Central memory CD4-positive, alpha-beta T cell (primary cell): ENCODE data around the gene FBRS.
A peak's percentile ranks its signal among the peaks of the same experiment; 100 is the strongest.

Source experiments
- DNase-seq: peaks from one replicate; pipeline ENCODE4 v3.0.0; 2022

FBRS gene

DNA sequence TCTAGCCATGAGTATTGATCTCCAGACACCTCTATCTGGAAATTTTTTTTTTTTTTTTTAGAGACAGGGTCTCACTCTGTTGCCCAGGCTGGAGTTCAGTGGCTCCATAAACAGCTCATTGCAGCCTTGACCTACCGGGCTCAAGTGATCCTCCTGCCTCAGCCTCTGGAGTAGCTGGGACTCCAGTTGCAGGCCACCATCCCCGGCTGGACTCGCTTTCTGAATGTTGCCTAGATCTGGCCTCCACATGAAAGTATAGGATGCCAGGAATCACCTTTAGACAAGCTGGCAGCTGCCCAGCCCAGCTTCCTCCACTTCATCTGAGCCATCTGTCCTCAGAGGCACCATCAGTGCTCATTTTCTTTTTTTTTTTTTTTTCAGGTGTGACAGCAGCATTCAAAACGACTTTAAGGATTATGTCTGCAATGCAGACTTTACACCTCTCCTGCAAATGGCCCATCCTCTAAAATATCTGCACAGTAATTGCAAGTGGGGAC is 13.8 kb upstream of the FBRS start:
- DNase-seq: no peak

DNA sequence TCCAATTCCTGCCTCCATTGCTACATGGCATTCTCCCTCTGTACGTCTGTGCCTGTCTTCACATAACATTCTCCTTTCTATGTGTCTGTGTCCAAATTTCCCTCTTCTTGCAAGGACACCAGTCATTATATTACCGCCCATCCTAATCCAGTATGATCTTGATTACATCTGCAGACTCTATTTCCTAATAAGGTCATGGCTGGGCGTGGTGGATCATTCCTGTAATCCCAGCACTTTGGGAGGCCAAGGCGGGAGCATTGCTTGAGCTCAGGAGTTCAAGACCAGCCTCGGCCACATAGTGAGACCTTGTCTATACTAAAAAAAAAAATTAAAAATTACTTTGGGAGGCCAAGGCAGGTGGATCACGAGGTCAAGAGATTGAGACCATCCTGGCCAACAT is 12.5 kb upstream of the FBRS start:
- no peak for DNase-seq

DNA sequence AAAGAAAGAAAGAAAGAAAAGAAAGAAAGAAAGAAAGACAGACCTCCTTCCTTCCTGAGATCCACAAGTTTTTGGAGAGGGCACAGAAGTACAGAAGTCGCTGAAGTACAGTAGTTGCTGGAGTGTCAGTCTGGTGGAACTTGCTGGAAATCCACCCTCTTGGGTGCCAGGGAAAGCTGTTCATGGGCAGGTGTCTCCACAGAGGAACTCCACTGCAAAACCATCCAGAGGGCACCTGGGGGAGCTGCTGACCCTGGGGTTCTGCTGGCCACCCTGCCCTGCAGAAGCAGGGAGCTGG is 11.0 kb upstream of the FBRS start:
- no peak for DNase-seq

DNA sequence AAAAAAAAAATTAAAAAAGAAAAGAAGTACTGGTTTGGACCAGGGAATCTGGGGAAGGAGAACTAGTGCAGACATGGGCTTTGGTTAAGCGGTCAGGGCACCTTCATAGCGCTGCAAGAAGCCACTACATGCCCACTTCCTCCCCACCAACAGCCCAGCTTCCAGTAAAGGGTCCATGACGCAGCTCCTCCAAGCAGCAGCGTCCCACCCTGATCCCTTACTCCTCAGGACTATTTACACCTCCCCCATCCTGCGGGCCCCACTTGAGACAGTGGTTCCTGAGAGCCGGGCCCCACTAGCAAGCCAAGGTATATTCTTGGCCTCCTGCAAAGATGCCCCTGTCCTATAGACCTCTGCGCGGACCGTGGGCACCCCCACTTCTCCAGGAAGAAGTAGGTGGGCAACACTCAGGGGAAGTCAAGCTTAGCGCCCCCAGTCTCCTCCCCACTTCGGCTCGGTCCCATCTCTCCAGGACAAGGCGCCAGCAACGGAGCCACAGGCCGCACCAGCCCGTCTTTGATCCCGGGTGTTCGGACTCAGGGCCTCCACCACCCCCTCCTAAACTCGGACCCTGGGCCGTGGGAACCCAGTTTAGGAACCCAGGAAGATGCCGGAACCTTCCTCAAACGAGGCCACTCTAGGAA is 8.4 kb upstream of the FBRS start:
- peak; percentile 9 for DNase-seq

DNA sequence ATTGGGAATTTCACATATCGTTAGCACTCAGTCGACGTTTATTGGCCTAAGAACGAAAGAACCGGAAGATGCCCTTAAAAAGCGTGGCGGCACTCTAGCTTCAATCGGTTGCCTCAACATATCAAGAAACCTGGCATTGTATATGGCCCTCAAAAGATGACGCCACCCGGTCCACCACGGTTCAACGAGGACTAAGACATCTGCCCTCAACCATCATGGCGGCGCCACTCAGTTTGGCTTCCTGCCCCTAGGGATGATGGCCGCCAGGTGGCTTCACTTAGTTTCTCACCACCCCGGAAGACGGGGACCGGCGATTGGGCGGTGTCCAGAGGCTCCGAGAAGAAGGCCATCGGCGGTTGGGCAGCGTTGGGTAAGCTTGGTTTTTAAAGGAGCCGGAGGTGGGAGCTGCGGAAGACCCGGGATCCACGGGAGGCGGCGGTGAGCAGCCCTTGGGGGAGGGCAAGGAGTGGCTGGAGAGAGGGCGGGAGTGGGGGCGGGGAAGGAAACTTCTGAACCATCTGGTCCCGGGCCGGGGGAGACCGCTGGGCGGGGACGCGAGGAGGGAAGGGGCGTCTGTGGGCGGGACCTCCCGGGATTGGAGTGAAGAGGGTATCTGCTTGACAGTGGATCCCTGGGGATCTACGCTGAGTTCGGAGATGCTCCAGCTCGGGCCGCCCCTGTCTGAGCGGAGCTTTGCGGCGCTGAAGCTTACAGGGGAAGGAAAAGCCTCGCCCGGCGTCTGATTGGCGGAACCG is 7.7 kb upstream of the FBRS start, which contains the start of gene PRR14:
TSS of gene PRR14 (plus strand) at position 592 of the 755 bp plus-strand sequence. CDS start 686 bp downstream, outside the sequence.
- DNase-seq: peak; percentile 97

DNA sequence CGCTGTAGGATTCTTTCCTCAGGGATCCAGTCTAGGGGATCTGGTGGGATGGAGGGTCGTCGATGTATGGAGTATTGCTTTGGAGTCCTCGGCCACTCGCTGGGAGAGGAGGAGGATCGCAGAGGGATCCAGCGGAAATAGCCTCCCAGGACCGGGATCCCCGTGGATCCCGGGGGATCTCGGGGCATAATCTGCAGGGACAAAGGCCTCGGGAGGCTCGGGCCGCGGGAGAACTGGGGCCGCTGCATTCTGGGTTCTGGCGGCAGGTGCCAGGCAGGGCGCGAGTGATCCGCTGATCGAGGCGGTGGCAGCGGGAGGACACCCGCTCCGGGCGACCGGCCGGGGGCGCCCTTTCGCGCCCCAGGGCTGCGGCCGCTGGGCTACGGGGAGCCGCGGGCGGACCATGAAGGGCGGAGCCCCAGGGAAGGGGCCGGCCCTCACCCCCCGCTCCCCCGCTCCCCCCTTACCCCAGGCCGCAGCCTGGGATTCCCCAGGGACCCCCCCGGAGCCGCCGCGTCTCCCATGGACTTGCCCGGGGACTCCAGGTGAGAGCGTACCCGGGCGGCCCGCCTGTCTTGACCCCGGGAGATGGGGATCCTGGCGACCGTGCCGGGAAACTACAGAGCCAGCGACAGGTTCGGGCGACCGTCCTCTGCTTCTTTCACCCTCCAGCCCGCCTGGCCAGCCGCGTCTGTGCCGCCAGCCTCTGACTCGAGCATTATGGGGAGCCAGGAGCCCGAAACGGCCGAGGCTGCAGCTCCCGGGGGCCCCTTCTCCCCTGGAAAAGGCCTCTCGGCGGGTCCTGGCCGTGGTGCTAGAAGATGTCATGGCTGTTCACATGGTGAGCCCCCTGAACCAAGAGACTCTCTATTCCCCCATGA is 6.9 kb upstream of the FBRS start:
- peak; percentile 67 for DNase-seq

DNA sequence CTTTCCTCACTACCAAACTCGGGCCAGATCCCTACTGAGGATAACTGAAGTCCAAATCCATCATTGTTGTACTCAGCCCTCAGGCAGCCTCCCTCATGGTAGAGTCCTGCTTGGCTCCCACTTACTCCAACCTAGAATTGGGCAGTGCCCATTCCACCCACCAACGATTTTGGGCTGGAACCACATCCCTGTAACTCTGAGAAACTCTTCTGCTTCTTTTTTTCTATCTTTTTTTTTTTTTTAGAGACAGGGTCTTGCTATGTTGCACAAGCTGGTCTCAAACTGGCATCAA is 6.3 kb upstream of the FBRS start:
- no peak for DNase-seq

DNA sequence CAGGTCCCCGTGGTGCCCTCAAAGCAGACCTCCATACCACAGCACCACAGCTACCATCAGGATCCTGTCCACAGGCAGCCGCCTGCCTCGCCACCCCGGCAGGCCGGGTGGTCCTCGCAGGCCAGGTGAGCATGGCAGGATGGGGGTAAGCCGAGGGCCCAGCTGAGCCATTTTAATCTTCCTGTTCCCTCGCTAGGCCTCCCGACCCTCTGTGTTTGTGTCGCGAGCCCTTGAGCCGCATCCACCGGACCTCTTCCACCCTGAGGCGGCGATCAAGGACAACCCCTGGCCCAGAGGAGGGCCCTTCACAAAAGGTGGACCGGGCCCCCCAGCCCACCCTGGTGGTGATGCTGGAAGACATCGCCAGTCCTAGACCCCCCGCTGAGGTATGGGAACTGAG is 5.5 kb upstream of the FBRS start:
- DNase-seq: no peak

DNA sequence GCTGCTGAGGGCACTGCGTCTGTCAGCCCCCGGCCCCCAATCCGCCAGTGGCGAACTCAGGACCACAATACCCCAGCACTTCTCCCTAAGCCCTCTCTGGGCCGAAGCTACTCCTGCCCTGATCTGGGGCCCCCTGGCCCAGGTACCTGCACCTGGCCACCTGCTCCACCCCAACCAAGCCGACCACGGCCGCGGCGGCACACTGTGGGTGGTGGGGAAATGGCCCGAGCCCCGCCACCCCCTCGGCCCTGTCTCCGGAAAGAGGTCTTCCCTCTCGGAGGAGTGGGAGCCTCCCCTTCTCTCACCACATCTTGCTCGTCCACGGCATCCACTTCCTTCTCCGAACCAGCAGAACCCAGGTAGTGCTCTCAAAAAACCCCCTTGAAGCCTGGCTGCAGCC is 3.4 kb upstream of the FBRS start:
- DNase-seq: no peak

DNA sequence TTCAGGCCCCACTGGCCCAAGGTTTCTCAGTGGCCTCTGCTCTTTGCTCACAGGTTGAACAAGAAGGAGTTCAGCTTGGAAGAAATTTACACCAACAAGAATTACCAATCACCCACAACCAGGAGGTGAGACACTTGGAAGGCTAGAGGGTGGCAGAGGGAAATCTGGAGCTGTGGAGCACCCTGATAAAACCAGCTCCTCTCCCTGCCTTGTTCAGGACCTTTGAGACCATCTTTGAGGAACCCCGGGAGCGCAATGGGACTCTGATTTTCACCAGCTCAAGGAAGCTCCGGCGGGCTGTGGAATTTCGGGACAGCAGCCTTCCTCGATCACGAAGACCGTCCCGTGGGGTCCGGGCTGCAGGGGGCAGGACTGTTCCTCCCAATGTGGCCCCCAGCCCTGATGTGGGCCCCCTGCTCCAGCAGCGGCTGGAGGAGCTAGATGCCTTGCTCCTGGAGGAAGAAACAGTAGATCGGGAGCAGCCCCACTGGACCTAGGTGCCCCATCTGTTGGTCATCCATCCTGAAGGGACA is 2.4 kb upstream of the FBRS start:
- DNase-seq: no peak

DNA sequence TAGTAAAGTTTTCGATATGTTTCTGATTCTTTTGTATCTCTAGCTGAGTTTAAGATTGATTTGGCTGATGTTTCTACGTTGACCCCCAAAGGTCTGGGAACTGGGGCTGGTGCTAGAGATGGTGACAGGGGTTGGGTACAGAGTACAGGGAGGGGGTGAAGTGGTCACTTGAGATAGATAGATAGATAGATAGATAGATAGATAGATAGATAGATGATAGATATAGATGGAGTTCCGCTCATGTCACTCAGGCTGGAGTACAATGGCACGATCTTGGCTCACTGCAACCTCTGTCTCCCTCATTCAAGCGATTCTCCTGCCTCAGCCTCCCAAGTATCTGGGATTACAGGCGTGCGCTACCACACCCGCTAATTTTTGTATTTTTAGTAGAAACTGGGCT is 1.8 kb upstream of the FBRS start:
- DNase-seq: no peak

DNA sequence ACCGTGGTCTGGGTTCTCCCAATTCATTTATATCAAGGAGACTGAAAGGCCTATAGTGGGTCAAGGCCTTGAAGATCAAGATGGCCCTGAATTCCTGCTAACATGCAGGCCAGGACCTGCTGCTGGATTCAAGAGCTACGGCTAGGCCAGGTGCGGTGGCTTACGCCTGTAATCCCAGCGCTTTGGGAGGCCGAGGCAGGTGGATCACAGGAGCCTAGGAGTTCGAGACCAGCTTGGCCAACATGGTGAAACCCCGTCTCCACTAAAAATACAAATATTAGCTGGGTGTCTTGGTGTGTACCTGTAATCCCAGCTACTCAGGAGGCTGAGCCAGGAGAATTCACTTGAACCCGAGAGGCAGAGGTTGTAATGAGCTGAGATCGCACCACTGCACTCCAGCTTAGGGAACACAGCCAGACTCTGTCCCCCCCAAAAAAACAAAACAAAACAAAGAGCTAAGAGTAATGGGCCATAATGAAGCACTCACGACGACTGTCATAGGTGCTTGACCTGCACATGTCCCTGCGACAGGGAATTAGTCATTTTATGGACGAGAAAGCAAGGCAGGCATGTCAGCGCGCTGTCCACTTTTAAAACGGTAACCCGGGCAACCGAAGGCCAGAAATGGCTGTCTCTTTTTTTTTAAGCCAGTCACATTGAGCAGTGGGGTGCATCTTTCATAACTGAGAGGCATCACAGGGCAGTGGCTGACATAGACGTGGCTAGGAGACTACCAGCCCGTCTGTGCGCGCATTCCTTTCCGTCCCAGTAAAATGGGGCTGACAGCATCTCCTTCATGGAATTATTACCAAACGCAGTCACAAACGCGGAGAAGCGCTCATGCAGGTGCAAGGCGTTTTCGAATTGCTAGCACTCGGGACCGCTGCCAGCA is 1.0 kb upstream of the FBRS start:
- DNase-seq: no peak

DNA sequence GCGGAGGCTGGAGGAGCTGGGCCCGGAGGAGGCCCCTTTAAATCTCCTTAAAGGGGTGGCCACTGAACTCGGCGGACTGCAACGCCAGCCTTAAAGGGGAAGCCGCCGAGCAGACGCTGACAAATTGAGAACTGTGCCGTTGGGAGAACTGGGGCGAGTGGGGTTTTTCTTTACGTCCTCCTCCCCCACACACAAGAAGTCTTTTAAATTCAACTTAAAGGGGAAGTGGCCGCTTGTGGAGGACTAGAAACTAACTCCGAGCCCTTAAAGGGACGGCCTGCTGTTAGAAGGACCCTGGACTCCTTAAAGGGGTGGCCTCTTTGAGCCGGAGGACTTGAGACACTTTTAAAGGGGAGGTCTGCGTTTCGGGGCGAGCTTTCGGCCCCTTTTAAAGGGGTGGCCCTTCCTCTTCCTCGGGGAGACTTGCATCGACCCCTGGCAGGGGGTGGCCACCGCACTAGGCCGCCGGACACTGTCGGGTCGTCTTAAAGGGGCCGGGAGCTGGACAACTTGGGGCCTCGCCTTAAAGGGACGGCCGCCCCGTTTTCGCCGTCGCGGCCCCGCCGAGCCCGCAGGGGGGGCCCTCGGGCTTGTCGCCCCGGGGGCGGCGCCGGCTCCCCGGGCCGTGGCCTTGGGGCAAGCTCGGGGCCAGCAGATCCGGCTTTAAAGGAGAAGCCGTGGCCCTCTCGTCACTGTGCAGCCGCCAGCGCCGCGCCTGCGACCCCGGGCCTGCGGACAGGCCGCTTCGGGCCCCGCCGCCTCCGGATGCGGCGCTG is 688 bp downstream of the FBRS start:
- DNase-seq: no peak

DNA sequence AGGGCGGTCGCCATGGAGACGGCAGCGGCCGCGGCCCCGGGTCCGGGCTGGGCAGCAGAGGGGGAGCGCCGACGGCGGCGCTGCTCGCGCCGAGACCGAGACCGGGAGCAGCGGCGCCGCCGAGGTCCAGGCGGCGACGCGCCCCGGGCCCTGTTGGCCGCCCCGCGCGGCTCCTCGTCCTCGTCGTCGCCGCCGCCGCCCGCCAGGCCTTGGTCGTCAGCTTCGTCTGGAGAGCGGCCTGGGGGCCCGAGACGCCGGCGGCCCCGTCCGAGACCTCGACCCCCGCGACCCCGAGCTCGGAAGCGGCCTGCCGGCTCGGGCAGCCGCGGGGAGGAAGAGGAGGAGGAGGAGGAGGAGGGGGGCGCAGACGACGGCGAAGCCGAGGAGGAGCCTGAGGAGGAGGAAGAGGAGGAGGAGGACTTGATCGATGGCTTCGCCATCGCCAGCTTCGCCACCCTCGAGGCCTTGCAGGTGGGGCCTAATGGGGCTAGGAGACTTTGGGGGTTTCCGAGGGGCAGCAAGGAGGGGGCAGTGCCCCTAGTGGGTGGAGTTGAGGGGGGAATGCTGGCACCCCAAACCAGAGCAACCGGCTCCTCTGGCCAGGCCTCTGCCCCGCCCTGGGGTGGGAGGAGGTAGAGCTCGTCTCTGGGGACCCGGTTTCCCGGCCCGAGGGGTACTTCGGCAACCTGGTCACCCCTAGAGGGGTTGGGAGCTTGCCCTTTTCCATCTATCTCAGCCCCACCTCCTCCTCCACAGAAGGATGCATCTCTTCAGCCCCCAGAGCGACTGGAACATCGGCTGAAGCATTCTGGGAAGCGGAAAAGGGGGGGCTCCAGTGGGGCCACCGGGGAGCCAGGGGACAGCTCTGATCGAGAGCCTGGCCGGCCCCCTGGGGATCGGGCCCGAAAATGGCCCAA is 1.5 kb downstream of the FBRS start:
- DNase-seq: peak; percentile 30

DNA sequence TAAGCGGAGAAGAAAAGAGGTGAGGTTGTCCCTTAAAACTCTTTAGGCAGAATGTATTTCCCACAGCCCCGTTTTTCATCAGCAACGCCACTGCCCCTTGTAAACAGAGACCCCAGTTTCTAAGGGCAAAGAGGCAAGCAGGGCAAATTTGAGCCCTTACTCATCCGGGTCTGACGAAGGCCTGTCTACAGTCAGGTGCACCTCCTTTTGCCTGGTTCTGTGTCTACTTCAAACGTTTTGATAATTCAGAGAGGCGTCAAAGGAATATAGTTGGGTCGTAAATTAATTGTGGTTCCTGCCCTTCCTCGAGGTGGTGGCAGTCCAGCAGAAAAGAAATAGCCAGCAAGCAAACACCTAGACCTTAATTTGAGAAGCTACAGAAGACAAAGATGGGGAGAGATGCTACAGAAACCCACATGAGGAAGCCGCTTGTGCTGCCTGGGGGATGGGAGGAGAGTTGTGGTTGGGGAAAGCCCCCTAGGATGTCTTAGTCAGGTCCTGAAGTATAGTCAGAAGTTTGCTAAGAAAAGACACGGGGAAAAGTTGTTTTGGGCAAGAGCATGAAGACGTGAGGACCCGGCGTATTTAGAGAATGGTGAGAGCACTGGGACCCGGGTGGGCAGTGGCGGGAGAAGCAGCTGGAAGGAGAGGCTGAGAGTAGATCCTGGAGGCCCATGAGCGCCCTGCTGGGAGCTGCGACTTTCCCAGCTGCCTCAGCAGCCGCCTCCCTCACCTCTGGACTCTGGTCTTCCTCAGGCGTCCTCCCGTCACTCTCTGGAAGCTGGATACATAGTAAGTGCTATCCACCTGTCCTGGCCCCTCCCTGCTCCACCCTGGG is 2.4 kb downstream of the FBRS start:
- DNase-seq: peak; percentile 84

DNA sequence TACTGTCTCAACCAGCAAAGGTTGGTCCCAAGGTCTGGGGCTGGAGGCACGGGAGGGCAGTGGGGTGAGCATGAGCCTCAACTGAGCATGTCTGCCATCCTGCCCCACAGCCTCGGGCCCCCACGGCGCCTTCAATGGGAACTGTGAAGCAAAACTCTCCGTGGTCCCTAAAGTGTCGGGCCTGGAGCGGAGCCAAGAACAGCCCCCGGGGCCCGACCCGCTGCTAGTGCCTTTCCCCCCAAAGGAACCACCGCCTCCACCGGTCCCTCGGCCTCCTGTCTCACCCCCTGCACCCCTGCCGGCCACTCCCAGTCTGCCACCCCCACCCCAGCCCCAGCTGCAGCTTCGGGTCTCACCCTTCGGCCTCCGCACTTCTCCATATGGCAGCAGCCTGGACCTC is 4.2 kb downstream of the FBRS start:
- DNase-seq: no peak

DNA sequence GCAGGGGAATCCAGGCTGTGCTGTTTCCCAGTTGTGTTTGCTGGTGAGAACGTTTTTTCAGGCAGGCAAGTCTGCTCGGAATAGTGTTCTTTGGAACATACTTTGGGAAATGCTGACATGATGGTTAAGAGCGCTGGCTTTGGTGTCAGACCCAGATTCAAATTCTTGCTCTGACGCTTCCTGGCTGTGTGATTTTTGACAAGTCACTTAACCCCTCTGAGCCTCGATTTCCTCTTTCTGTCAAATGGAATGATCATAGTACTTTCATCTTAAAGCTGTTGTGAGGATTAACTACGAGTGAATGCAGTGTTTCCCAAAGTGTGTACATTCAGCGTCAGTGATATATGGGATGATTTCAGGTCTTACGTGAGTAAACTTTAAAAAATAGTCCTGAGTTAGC is 4.8 kb downstream of the FBRS start:
- no peak for DNase-seq

DNA sequence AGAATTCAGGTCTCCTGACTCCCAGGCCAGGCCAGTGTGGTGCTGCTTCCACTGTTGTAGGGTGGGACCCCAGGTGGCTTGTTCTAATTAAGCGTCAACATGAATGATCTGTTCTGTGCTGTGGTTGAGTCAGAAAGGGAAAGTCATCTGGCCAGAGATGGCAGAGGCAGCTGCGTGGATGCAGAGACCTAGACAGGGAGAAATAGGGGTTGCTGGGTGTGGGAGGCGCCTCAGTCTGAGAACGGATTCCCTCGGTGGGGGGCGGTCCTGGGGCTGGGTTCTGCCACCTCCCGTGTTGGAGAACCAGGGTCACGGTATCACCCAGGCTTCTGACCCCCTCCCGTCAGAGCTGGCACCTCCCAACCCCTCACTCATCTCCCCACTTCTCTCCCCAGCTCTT is 5.6 kb downstream of the FBRS start:
- no peak for DNase-seq

DNA sequence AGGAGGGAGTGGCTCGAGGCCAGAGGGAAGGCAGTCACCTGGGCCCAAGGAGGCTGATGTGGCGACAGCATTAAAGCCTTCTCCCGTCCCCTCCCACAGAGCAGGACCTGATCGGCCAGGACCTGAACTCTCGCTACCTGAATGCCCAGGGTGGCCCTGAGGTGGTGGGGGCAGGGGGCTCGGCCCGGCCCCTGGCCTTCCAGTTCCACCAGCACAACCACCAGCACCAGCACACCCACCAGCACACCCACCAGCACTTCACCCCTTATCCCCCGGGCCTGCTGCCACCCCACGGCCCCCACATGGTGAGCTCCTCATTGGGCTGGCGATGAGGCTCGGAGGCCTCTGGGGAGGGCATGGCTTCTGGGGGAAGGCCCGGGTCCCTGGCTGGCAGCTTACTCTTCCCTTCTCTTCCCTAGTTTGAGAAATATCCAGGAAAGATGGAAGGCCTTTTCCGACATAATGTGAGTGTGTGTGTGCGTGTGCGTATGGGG is 6.4 kb downstream of the FBRS start:
- DNase-seq: no peak
